Heart left ventricle (tissue), 16 donors: Measurements from ENCODE around the gene FBXL19. TPM values are rescaled to one million over a fixed set of nuclear protein-coding genes. Genes with fewer than 3 reads are reported as not detected.

Source experiments
- ATAC-seq, 4 donors: fragments of 200-7000 bp; cut with Tn5 transposase; one replicate each; pipeline ENCODE4 v1.9.1; 2020 to 2022; ENCODE audit warnings: moderate library complexity in 4 of 4, mild to moderate bottlenecking in 3 of 4, moderate number of reproducible peaks in 1 of 4
- DNase-seq, 5 donors: peaks; one replicate each; pipeline ENCODE4 v3.0.0-alpha.2; 2020
- H3K27ac ChIP-seq, 12 donors: fragments of 200-600 bp; sonication (generic) in 4 of 12; one replicate each; pipeline versions ENCODE4 v1.5.0 to v1.8.0; 2016 to 2022; ENCODE audit warnings: mild to moderate bottlenecking in 2 of 12
- H3K27me3 ChIP-seq, 9 donors: fragments of 200-600 bp; sonication (generic) in 2 of 9; one replicate each; pipeline versions ENCODE4 v1.5.1 to v1.8.0; 2016 to 2022; ENCODE audit warnings: mild to moderate bottlenecking in 3 of 9
- H3K36me3 ChIP-seq, 9 donors: fragments of 200-600 bp; sonication (generic) in 2 of 9; one replicate each; pipeline versions ENCODE4 v1.5.0 to v1.8.0; 2018 to 2022; ENCODE audit warnings: mild to moderate bottlenecking in 2 of 9
- H3K4me1 ChIP-seq, 12 donors: fragments of 200-600 bp; sonication (generic) in 4 of 12; one replicate each; pipeline versions ENCODE4 v1.5.0 to v1.8.0; 2016 to 2022; ENCODE audit warnings: mild to moderate bottlenecking in 3 of 12
- H3K4me3 ChIP-seq, 12 donors: fragments of 200-600 bp; sonication (generic) in 4 of 12; one replicate each; pipeline versions ENCODE4 v1.5.0 to v1.8.0; 2017 to 2022; ENCODE audit warnings: mild to moderate bottlenecking in 9 of 12, moderate library complexity in 4 of 12
- H3K9me3 ChIP-seq, 12 donors: fragments of 200-600 bp; sonication (generic) in 4 of 12; one replicate each; pipeline versions ENCODE4 v1.5.0 to v1.8.0; 2016 to 2022; ENCODE audit warnings: mild to moderate bottlenecking in 1 of 12
- CTCF ChIP-seq, 12 donors: fragments of 200-600 bp; sonication (generic) in 4 of 12; IDR thresholded peaks; one replicate each; pipeline versions ENCODE4 v1.5.0 to v1.8.0; 2018 to 2022; ENCODE audit warnings: antibody characterized with exemption in 12 of 12, mild to moderate bottlenecking in 5 of 12
- POLR2A ChIP-seq, 2 donors: fragments of 450-650 bp; IDR thresholded peaks; one replicate each; pipeline ENCODE4 v1.6.1; 2017; ENCODE audit warnings: antibody characterized with exemption in 2 of 2, mild to moderate bottlenecking in 2 of 2, moderate library complexity in 2 of 2
- WGBS, 4 donors: extraction: QIAGEN DNeasy Blood & Tissue Kit in 2 of 4; methylation state at CpG; one replicate each; pipeline versions ENCODE4 v1.1.5 to v1.1.7; 2013 to 2018; 5-methylcytosine and 5-hydroxymethylcytosine counted together
- intact Hi-C, 10 donors: fragments of 100-400 bp; cut with DNase I; formaldehyde crosslinking; loops; one replicate each; pipeline versions ENCODE4 v1.11.1 to v1.14.2; 2022
- polyA plus RNA-seq, 2 donors: library from polyadenylated mRNA; stranded (reverse); fragments of 200-250 nt; gene quantifications; one replicate each; pipeline ENCODE4 v1.2.3, GENCODE V29; 2013
- total RNA-seq, 9 donors: library from RNA; depleted of rRNA in 2 of 9; stranded (reverse); fragments of >200 nt in 2 of 9; fragmentation: NEBNext Ultra II Directional in 3 of 9; extraction: Animal tissue kit (Norgen Biotek cat#: 25700) in 3 of 9; gene quantifications; one replicate each; pipeline versions ENCODE4 v1.1.0 to v1.2.4, GENCODE V29; 2016 to 2023
- donor health status: ischemic (EF 13 %, LVEDD 7.1; RV severe dilation, severe dysfunction).
- donor health status: healthy with polysubstance abuse.
- donor health status: DM: no; HTN: yes; CAD: no.
- donor health status: DM: no; HTN: no; CAD: no.
- donor health status: ischemic (EF 25% LVEDD 6.9; RV normal size, moderate dysfunction).
- donor health status: ischemic (EF 25% LVEDD 5.7; RV mildly dilated, moderate dysfunction).
- donor health status: healthy.
- donor health status: DM: yes; HTN: yes; CAD: no.
- donor health status: ischemic (EF 35%, LVEDD 5.7; RV mildly dilated, moderate dysfunction).
- donor health status: nonischemic (EF 11% LVEDD 7.7; RV severe dilation, severe dysfunction).
- donor health status: DM: yes; HTN: yes; CAD: no.
- donor health status: PGD.
- donor health status: ischemic (EF 29% LVEDD 5.4; RV normal size, mild dysfunction).
- donor health status: nonischemic (EF 23%, LVEDD 6.1; RV moderate dilation, normal function).

Gene FBXL19
- total and polyA plus RNA-seq, 11 donors = 4.5 to 15.5 (median 7.9) TPM

GRCh38 chr16:30950516-30951065 lies 27.2 kb downstream of the FBXL19 start:
- H3K27ac ChIP-seq = peak overlapping the region; percentile 88 to 99 (median 95)
- no peaks in the 10 kb centered on the region for H3K27me3 ChIP-seq
- intact Hi-C loops = loop anchor here in 4 of 10 donors (10.0 kb wide), 5 partner anchors 56 to 914 kb away; partner anchors contain the start of genes ARMC5 (in 1 of the 4), BCL7C (in 1 of the 4), CTF1 (in 1 of the 4) and ZNF646 (in 1 of the 4)
- peak overlapping the region in 10 of 12 donors; percentile 89 to 100 (median 98) for H3K4me3 ChIP-seq
- peaks cover 0 to 12% (median 6%) of the 10 kb centered on the region in 9 donors for H3K36me3 ChIP-seq
- 70 to 86% (median 79%) methylated on average over 7 to 8 of the region's 8 CpGs for WGBS, 4 donors
- peak in 1 of 5 donors; percentile 40 for DNase-seq
- no peaks in the 10 kb centered on the region for H3K9me3 ChIP-seq
- no peak for ATAC-seq
- H3K4me1 ChIP-seq = peaks cover 5 to 50% (median 33%) of the 10 kb centered on the region in 12 donors
- TF ChIP-seq CTCF (IDR thresholded peaks at IDR 0.05) = no peak
- TF ChIP-seq POLR2A (IDR thresholded peaks at IDR 0.05) = no peak

GRCh38 chr16:30951193-30951592 lies 27.8 kb downstream of the FBXL19 start:
- no peak overlapping the region for H3K4me3 ChIP-seq
- DNase-seq (no peak), ATAC-seq (no peak)
- peaks cover 0 to 12% (median 6%) of the 10 kb centered on the region in 9 donors for H3K36me3 ChIP-seq
- TF ChIP-seq POLR2A (IDR thresholded peaks at IDR 0.05) (no peak), CTCF (IDR thresholded peaks at IDR 0.05) (no peak)
- no peaks in the 10 kb centered on the region for H3K9me3 ChIP-seq
- WGBS, 4 donors = 80 to 91% (median 85%) methylated on average over 1 of the region's 1 CpG
- H3K27ac ChIP-seq = peak overlapping the region in 9 of 12 donors; percentile 3 to 99 (median 95)
- no peaks in the 10 kb centered on the region for H3K27me3 ChIP-seq
- intact Hi-C loops = loop anchor here in 4 of 10 donors (10.0 kb wide), 5 partner anchors 56 to 914 kb away; partner anchors contain the start of genes ARMC5 (in 1 of the 4), BCL7C (in 1 of the 4), CTF1 (in 1 of the 4) and ZNF646 (in 1 of the 4)
- H3K4me1 ChIP-seq = peaks cover 5 to 50% (median 33%) of the 10 kb centered on the region in 12 donors

GRCh38 chr16:30951750-30952149 lies 28.4 kb downstream of the FBXL19 start:
- Histone ChIP-seq H3K27me3 (no peaks in the 10 kb centered on the region), H3K4me1 (peaks cover 5 to 54% (median 35%) of the 10 kb centered on the region in 12 donors), H3K36me3 (peaks cover 0 to 12% (median 6%) of the 10 kb centered on the region in 9 donors), H3K27ac (peak overlapping the region in 6 of 12 donors; percentile 93 to 99 (median 94)), H3K9me3 (no peaks in the 10 kb centered on the region), H3K4me3 (no peak overlapping the region)
- ATAC-seq (no peak), DNase-seq (peak in 3 of 5 donors; percentile 49 to 69 (median 64))
- intact Hi-C loops = loop anchor here in 4 of 10 donors (10.0 kb wide), 5 partner anchors 57 to 913 kb away; partner anchors contain the start of genes ARMC5 (in 1 of the 4), BCL7C (in 1 of the 4), CTF1 (in 1 of the 4) and ZNF646 (in 1 of the 4)
- no peak for TF ChIP-seq CTCF (IDR thresholded peaks at IDR 0.05)
- no peak for TF ChIP-seq POLR2A (IDR thresholded peaks at IDR 0.05)
- 16 to 37% (median 34%) methylated on average over 3 of the region's 3 CpGs for WGBS, 4 donors

- no peak for ATAC-seq
- WGBS, 4 donors = 79 to 81% (median 81%) methylated on average over 8 to 9 of the region's 9 CpGs
- no peaks in the 10 kb centered on the region for H3K9me3 ChIP-seq
- H3K4me1 ChIP-seq = peaks cover 5 to 54% (median 36%) of the 10 kb centered on the region in 12 donors
- peak in 1 of 5 donors; percentile 37 for DNase-seq
- H3K4me3 ChIP-seq = no peak overlapping the region
- intact Hi-C loops = loop anchor here in 4 of 10 donors (10.0 kb wide), 5 partner anchors 58 to 912 kb away; partner anchors contain the start of genes ARMC5 (in 1 of the 4), BCL7C (in 1 of the 4), CTF1 (in 1 of the 4) and ZNF646 (in 1 of the 4)
- peak overlapping the region in 4 of 12 donors; percentile 32 to 97 (median 50) for H3K27ac ChIP-seq
- H3K36me3 ChIP-seq = peaks cover 0 to 9% (median 3%) of the 10 kb centered on the region in 9 donors
- no peak for TF ChIP-seq CTCF (IDR thresholded peaks at IDR 0.05)
- no peak for TF ChIP-seq POLR2A (IDR thresholded peaks at IDR 0.05)
- H3K27me3 ChIP-seq = no peaks in the 10 kb centered on the region
These were observed 29.7 kb downstream of the FBXL19 start for GRCh38 chr16:30953111-30953510.
